B cell (primary cell): ENCODE measurements around the gene GIMAP5. TPM values are rescaled to one million over a fixed set of nuclear protein-coding genes. Genes with fewer than 3 reads are reported as not detected.

Experiments used
- ATAC-seq: fragments of 200-7000 bp; cut with Tn5 transposase; one replicate; pipeline ENCODE4 v1.10.0; 2021; ENCODE audit warnings: low read depth, mild to moderate bottlenecking, moderate number of reproducible peaks, moderate library complexity
- CTCF ChIA-PET: fragments of 350-600 bp; sonication (Branson Sonifier 250); formaldehyde crosslinking; loops from one replicate; lab custom pipeline; 2021; ENCODE audit warnings: antibody characterized with exemption, inconsistent platforms; lab: Charles Lee
- POLR2A ChIA-PET: fragments of 350-600 bp; sonication (Branson Sonifier 250); formaldehyde crosslinking; loops from one replicate; lab custom pipeline; 2021; ENCODE audit warnings: antibody characterized with exemption; lab: Charles Lee
- DNase-seq: peaks from one replicate; pipeline ENCODE4 v3.0.0; 2013
- H2AFZ ChIP-seq: 2 replicates; pipeline ENCODE4 v1.6.1; 2012; ENCODE audit warnings: mild to moderate bottlenecking, low read depth, low read length; ENCODE audit not compliant: insufficient read depth, poor library complexity, severe bottlenecking
- H3K27ac ChIP-seq, 2 donors: 1 replicate in 1 of 2; 2 replicates in 1 of 2; pipeline ENCODE4 v1.5.1; 2012 to 2013; ENCODE audit warnings: low read length in 2 of 2, mild to moderate bottlenecking in 2 of 2, moderate library complexity in 1 of 2
- H3K27me3 ChIP-seq, 4 experiments: fragments of 200-600 bp in 1 of 4; sonication (generic) in 1 of 4; replicated peaks in 1 of 4; 1 replicate in 2 of 4; 2 replicates in 2 of 4; pipeline versions ENCODE4 v1.6.1 to v1.7.0; 2013 to 2016; ENCODE audit warnings: low read length in 3 of 4, mild to moderate bottlenecking in 2 of 4, mixed read lengths in 1 of 4, moderate library complexity in 1 of 4; ENCODE audit not compliant: insufficient read depth in 4 of 4, control insufficient read depth in 3 of 4; ENCODE audit errors: control extremely low read depth in 1 of 4
- H3K36me3 ChIP-seq, 2 experiments: replicated peaks in 1 of 2; 1 replicate in 1 of 2; 2 replicates in 1 of 2; pipeline versions ENCODE4 v1.6.1 to v1.7.1; 2013; ENCODE audit warnings: low read length in 1 of 2; ENCODE audit not compliant: insufficient read depth in 2 of 2, control insufficient read depth in 1 of 2; ENCODE audit errors: control extremely low read depth in 1 of 2, extremely low read depth in 1 of 2
- H3K4me1 ChIP-seq, 2 donors: fragments of 200-600 bp in 1 of 2; sonication (generic) in 1 of 2; 1 replicate in 1 of 2; 2 replicates in 1 of 2; pipeline versions ENCODE4 v1.5.1 to v1.6.1; 2013 to 2017; ENCODE audit warnings: low read length in 2 of 2; ENCODE audit not compliant: control insufficient read depth in 2 of 2, insufficient read depth in 2 of 2
- H3K4me2 ChIP-seq: replicated peaks from 2 replicates; pipeline ENCODE3; 2012; ENCODE audit warnings: mild to moderate bottlenecking, low read depth, low read length; ENCODE audit not compliant: poor library complexity, severe bottlenecking
- H3K4me3 ChIP-seq, 5 experiments: fragments of 200-600 bp in 1 of 5; sonication (generic) in 1 of 5; 1 replicate in 3 of 5; 2 replicates in 2 of 5; pipeline versions ENCODE4 v1.5.1 to v1.7.0; 2011 to 2016; ENCODE audit warnings: low read length in 4 of 5, mild to moderate bottlenecking in 4 of 5, low read depth in 2 of 5, control low read depth in 1 of 5, moderate library complexity in 1 of 5; ENCODE audit not compliant: insufficient read depth in 1 of 5; ENCODE audit errors: control extremely low read depth in 1 of 5, extremely low read depth in 1 of 5
- H3K79me2 ChIP-seq: fragments of 200-600 bp; sonication (generic); one replicate; pipeline ENCODE4 v1.6.0; 2016; ENCODE audit warnings: low read length; ENCODE audit not compliant: control insufficient read depth, insufficient read depth
- H3K9ac ChIP-seq: fragments of 200-600 bp; sonication (generic); 2 replicates; pipeline ENCODE4 v1.6.1; 2017; ENCODE audit warnings: mild to moderate bottlenecking, low read length, moderate library complexity
- H3K9me3 ChIP-seq, 3 donors: one replicate each; pipeline versions ENCODE4 v1.6.1 to v1.7.1; 2013; ENCODE audit warnings: low read length in 2 of 3; ENCODE audit not compliant: control insufficient read depth in 2 of 3, insufficient read depth in 1 of 3; ENCODE audit errors: control extremely low read depth in 1 of 3
- H4K20me1 ChIP-seq: 2 replicates; pipeline ENCODE4 v1.6.0; 2012; ENCODE audit warnings: mild to moderate bottlenecking, low read length; ENCODE audit not compliant: insufficient read depth, control insufficient read depth, poor library complexity, severe bottlenecking
- H3K27ac Mint-ChIP-seq: one replicate; pipeline ENCODE4 v1.8.0; 2021; ENCODE audit warnings: mixed read lengths
- H3K27me3 Mint-ChIP-seq: one replicate; pipeline ENCODE4 v1.8.0; 2021; ENCODE audit warnings: mixed read lengths
- H3K4me1 Mint-ChIP-seq: one replicate; pipeline ENCODE4 v1.8.0; 2021; ENCODE audit warnings: mixed read lengths
- H3K4me3 Mint-ChIP-seq: one replicate; pipeline ENCODE4 v1.8.0; 2021; ENCODE audit warnings: mixed read lengths
- H3K9me3 Mint-ChIP-seq: one replicate; pipeline ENCODE4 v1.8.0; 2022; ENCODE audit warnings: mixed read lengths; ENCODE audit not compliant: insufficient read depth
- EZH2 ChIP-seq: IDR thresholded peaks from 2 replicates; pipeline ENCODE4 v1.6.1; 2012; ENCODE audit warnings: borderline replicate concordance, low read depth, mild to moderate bottlenecking, moderate library complexity, low read length; ENCODE audit not compliant: insufficient read depth, poor library complexity, severe bottlenecking
- WGBS: methylation state at CpG from one replicate; pipeline ENCODE4 v1.1.5; 2013; ENCODE audit warnings: missing lambda C conversion rate; ENCODE audit not compliant: insufficient coverage; 5-methylcytosine and 5-hydroxymethylcytosine counted together
- intact Hi-C: fragments of 100-400 bp; cut with micrococcal nuclease; formaldehyde crosslinking; loops from one replicate; pipeline ENCODE4 v1.10.0; 2022
- polyA plus RNA-seq: library from polyadenylated mRNA; depleted of rRNA; stranded (reverse); fragments of >200 nt; gene quantifications from 2 replicates; pipeline ENCODE4 v1.2.3, GENCODE V29; 2012
- total RNA-seq, 2 donors: library from RNA; stranded (reverse); fragments of 120-200 nt in 1 of 2; gene quantifications; 1 replicate in 1 of 2; 2 replicates in 1 of 2; pipeline versions ENCODE4 v1.2.3 to v1.2.4, GENCODE V29; 2013 to 2022
- TF ChIP-seq, protein P1 (sequence below): fragments of 200-600 bp; IDR thresholded peaks from one replicate; pipeline ENCODE4 v1.8.0; 2022; ENCODE audit warnings: antibody characterized with exemption, mild to moderate bottlenecking

GIMAP5 gene
- total and polyA plus RNA-seq, 2 donors (not counting 1 experiment from before 2014, with no cell fraction given): 0.27 to 0.40 TPM

DNA sequence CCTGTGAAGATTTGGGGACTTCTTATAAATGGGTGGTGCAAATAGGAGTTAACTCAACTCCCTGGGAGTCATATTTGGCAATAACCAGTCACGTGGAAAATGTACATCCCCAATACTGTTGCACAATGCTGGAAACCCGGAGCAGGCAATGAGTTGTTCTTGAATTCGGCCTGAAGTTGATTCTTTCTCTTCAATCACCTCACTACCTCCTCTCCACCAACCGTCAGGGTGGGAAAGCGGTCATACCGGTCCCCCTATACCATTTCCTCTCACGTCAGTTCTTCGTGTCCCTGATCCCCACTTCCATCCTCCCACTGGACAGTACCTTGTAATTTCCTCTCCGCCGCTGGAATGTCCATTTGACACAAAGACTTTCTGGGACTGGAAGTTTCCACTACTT lies 2.8 kb downstream of the GIMAP5 start:
- Mint-ChIP-seq H3K27ac (no peak overlapping the region), H3K27me3 (peaks cover 25% of the 10 kb centered on the region), H3K9me3 (no peaks in the 10 kb centered on the region), H3K4me1 (peaks cover 8% of the 10 kb centered on the region), H3K4me3 (no peak overlapping the region)
- H3K27me3 ChIP-seq: peaks cover 0 to 10% (median 4%) of the 10 kb centered on the region in 4 experiments
- DNase-seq (no peak), ATAC-seq (no peak)
- H3K9me3 ChIP-seq: no peaks in the 10 kb centered on the region
- TF ChIP-seq, protein P1, sequence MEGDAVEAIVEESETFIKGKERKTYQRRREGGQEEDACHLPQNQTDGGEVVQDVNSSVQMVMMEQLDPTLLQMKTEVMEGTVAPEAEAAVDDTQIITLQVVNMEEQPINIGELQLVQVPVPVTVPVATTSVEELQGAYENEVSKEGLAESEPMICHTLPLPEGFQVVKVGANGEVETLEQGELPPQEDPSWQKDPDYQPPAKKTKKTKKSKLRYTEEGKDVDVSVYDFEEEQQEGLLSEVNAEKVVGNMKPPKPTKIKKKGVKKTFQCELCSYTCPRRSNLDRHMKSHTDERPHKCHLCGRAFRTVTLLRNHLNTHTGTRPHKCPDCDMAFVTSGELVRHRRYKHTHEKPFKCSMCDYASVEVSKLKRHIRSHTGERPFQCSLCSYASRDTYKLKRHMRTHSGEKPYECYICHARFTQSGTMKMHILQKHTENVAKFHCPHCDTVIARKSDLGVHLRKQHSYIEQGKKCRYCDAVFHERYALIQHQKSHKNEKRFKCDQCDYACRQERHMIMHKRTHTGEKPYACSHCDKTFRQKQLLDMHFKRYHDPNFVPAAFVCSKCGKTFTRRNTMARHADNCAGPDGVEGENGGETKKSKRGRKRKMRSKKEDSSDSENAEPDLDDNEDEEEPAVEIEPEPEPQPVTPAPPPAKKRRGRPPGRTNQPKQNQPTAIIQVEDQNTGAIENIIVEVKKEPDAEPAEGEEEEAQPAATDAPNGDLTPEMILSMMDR: no peak
- no peak for TF ChIP-seq EZH2
- no peak overlapping the region for H3K4me2 ChIP-seq
- no peak overlapping the region for H3K27ac ChIP-seq
- H3K4me1 ChIP-seq: peaks cover 6 to 13% of the 10 kb centered on the region in 2 donors
- no peaks in the 10 kb centered on the region for H4K20me1 ChIP-seq
- intact Hi-C loops: no loop called here
- no peak overlapping the region for H2AFZ ChIP-seq
- H3K36me3 ChIP-seq: no peaks in the 10 kb centered on the region
- 84% methylated on average over 10 of the region's 10 CpGs for WGBS
- no peak overlapping the region for H3K9ac ChIP-seq
- CTCF ChIA-PET: no interaction called here
- no peak overlapping the region for H3K4me3 ChIP-seq
- no peaks in the 10 kb centered on the region for H3K79me2 ChIP-seq
- POLR2A ChIA-PET: no interaction called here

DNA sequence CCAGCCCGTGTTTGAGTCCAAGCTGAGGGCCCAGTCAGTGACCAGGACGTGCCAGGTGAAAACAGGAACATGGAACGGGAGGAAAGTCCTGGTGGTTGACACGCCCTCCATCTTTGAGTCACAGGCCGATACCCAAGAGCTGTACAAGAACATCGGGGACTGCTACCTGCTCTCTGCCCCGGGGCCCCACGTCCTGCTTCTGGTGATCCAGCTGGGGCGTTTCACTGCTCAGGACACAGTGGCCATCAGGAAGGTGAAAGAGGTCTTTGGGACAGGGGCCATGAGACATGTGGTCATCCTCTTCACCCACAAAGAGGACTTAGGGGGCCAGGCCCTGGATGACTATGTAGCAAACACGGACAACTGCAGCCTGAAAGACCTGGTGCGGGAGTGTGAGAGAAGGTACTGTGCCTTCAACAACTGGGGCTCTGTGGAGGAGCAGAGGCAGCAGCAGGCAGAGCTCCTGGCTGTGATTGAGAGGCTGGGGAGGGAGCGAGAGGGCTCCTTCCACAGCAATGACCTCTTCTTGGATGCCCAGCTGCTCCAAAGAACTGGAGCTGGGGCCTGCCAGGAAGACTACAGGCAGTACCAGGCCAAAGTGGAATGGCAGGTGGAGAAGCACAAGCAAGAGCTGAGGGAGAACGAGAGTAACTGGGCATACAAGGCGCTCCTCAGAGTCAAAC lies 5.2 kb downstream of the GIMAP5 start:
- Histone ChIP-seq H3K4me2 (no peak overlapping the region), H2AFZ (no peak overlapping the region), H3K79me2 (no peaks in the 10 kb centered on the region), H3K4me1 (peaks cover 4 to 6% of the 10 kb centered on the region in 2 donors), H4K20me1 (no peaks in the 10 kb centered on the region), H3K36me3 (no peaks in the 10 kb centered on the region), H3K9me3 (no peaks in the 10 kb centered on the region), H3K27me3 (peaks cover 0 to 10% (median 3%) of the 10 kb centered on the region in 4 experiments), H3K27ac (no peak overlapping the region), H3K4me3 (no peak overlapping the region), H3K9ac (no peak overlapping the region)
- DNase-seq (no peak), ATAC-seq (no peak)
- TF ChIP-seq, protein P1: no peak
- no peak for TF ChIP-seq EZH2
- no peaks in the 10 kb centered on the region for H3K9me3 Mint-ChIP-seq
- ChIA-PET POLR2A (no interaction called here), CTCF (no interaction called here)
- intact Hi-C loops: no loop called here
- H3K4me1 Mint-ChIP-seq: peaks cover 6% of the 10 kb centered on the region
- H3K4me3 Mint-ChIP-seq: no peak overlapping the region
- no peak overlapping the region for H3K27ac Mint-ChIP-seq
- peaks cover 25% of the 10 kb centered on the region for H3K27me3 Mint-ChIP-seq
- WGBS: 89% methylated on average over 10 of the region's 14 CpGs
